NCI-H446 treated with DMSO at 0.1 percent for 48 hours (cell line): Measurements from ENCODE around the gene ZNF189.

Source experiments
- DNase-seq: peaks from one replicate; lab custom pipeline; 2025; lab: John Stamatoyannopoulos, UW

ZNF189 gene

GRCh38 chr9:101449071-101449721 lies 50.5 kb downstream of the ZNF189 start:
- DNase-seq, result peak; percentile 41

- DNase-seq, result no peak
Measured at GRCh38 chr9:101450931-101451330, 52.3 kb downstream of the ZNF189 start.

GRCh38 chr9:101451498-101451897 lies 52.8 kb downstream of the ZNF189 start:
- DNase-seq, result no peak

GRCh38 chr9:101453776-101454570 lies 55.3 kb downstream of the ZNF189 start:
- no peak for DNase-seq

DNA sequence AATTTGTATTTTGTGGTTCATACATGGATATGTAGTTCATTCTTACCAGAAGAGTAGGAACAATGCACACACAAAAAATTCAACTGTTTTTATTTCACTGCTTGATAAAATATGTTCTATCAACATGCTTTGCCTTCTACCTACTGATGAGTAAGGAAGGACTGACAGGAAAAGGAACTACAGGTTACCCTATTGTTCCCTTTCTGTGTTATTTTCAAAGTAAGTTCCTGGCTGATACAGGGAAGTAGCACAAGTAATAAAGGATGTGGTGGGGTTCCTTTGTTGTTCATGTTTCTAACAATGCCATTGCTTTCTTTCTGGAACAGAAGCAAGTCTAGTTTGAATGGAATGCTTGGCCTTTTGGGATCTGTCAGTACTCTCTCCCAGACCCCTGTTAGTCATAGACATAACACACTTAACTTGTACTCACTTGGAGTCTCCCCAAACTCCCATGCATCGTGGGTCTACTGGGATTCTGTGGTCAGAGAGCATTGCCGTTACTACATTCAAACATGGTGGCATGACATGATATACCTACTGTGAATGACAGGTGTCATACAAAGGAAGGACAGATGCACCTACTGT lies 57.1 kb downstream of the ZNF189 start:
- DNase-seq, result no peak

DNA sequence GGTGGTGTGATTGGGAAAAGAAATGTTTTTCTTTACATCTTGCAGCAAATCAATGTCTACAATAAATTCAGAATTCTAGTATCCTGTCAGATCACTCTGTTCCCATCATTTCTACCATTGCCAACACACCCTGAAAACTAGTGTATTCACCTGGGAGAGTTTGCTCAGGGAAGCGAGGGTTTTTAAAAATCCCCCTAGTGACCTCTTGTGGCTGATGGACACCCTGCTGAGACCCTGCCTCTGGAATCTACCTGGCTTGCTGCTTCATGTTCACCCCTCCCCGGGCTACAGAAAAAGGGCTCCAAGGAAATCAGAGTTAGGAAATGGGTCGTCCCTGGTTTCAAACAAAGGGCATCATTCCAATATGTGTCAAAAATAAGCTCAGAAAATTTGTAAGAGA lies 58.4 kb downstream of the ZNF189 start:
- no peak for DNase-seq

GRCh38 chr9:101458963-101459631 lies 60.4 kb downstream of the ZNF189 start:
- peak; percentile 56 for DNase-seq
